PC-9 (cell line): ENCODE measurements around the gene HES1. TPM values are rescaled to one million over a fixed set of nuclear protein-coding genes. Genes with fewer than 3 reads are reported as not detected.

Experiments used
- BruUV-seq: library from RNA; stranded (reverse); fragments of 400-500 nt; replicated peaks from 2 replicates; lab custom pipeline; 2021; lab: Mats Ljungman, UMichigan
- CTCF ChIA-PET: fragments of 300-600 bp; sonication (Branson Sonifier 250); formaldehyde crosslinking; loops from one replicate; lab custom pipeline; 2022; ENCODE audit warnings: antibody characterized with exemption; lab: Charles Lee
- POLR2A ChIA-PET: fragments of 300-600 bp; sonication (Branson Sonifier 250); formaldehyde crosslinking; loops from one replicate; lab custom pipeline; 2022; ENCODE audit warnings: antibody characterized with exemption; ENCODE audit not compliant: unreplicated experiment; lab: Charles Lee
- DNase-seq, 2 experiments: peaks; one replicate each; pipeline versions ENCODE4 v3.0.0 to v3.0.0-alpha.2; 2015 to 2022; ENCODE audit warnings: mixed read lengths in 1 of 2
- H2AFZ ChIP-seq: fragments of 200-600 bp; sonication (generic); 2 replicates; pipeline ENCODE4 v1.8.1; 2017; ENCODE audit warnings: antibody characterized with exemption
- H3F3A ChIP-seq: fragments of 200-600 bp; sonication (generic); 2 replicates; pipeline ENCODE4 v1.8.1; 2017; ENCODE audit warnings: antibody characterized with exemption, mild to moderate bottlenecking, low read depth; ENCODE audit not compliant: insufficient read depth
- H3K27ac ChIP-seq: fragments of 200-600 bp; sonication (generic); 2 replicates; pipeline ENCODE4 v1.6.1; 2016; ENCODE audit warnings: mixed run types
- H3K27me3 ChIP-seq: fragments of 200-600 bp; sonication (generic); 2 replicates; pipeline ENCODE4 v1.6.1; 2016; ENCODE audit warnings: low read depth, mixed run types; ENCODE audit not compliant: insufficient read depth
- H3K36me3 ChIP-seq: fragments of 200-600 bp; sonication (generic); 2 replicates; pipeline ENCODE4 v1.6.1; 2016; ENCODE audit warnings: low read depth, mixed run types
- H3K4me1 ChIP-seq: fragments of 200-600 bp; sonication (generic); replicated peaks from 2 replicates; pipeline ENCODE4 v1.6.1; 2016; ENCODE audit warnings: mixed run types; ENCODE audit not compliant: insufficient read depth
- H3K4me2 ChIP-seq: fragments of 200-600 bp; sonication (generic); 2 replicates; pipeline ENCODE4 v1.6.1; 2017; ENCODE audit warnings: mixed run types
- H3K4me3 ChIP-seq: fragments of 200-600 bp; sonication (generic); 2 replicates; pipeline ENCODE4 v1.6.1; 2016; ENCODE audit warnings: mixed run types
- H3K79me2 ChIP-seq: fragments of 200-600 bp; sonication (generic); 2 replicates; pipeline ENCODE4 v1.6.1; 2017; ENCODE audit warnings: low read depth, mixed run types
- H3K9me2 ChIP-seq: fragments of 200-600 bp; sonication (generic); 2 replicates; pipeline ENCODE4 v1.8.1; 2017; ENCODE audit warnings: mild to moderate bottlenecking; ENCODE audit not compliant: insufficient read depth
- H3K9me3 ChIP-seq: fragments of 200-600 bp; sonication (generic); 2 replicates; pipeline ENCODE4 v1.8.1; 2016; ENCODE audit warnings: low read depth; ENCODE audit not compliant: insufficient read depth
- H4K20me1 ChIP-seq: fragments of 200-600 bp; sonication (generic); 2 replicates; pipeline ENCODE4 v1.8.1; 2017; ENCODE audit not compliant: insufficient read depth
- CTCF ChIP-seq: fragments of 200-600 bp; sonication (generic); conservative IDR thresholded peaks from 2 replicates; pipeline ENCODE4 v1.6.1; 2017; ENCODE audit warnings: mixed run types, antibody characterized with exemption, mild to moderate bottlenecking, moderate library complexity
- EZH2 ChIP-seq: fragments of 200-600 bp; sonication (generic); IDR thresholded peaks from 2 replicates; pipeline ENCODE4 v1.8.0; 2017; ENCODE audit warnings: antibody characterized with exemption, low read depth
- intact Hi-C: fragments of 100-400 bp; cut with micrococcal nuclease; formaldehyde crosslinking; loops from one replicate; pipeline ENCODE4 v1.10.0; 2022; ENCODE audit not compliant: unreplicated experiment
- total RNA-seq: library from RNA; stranded (reverse); gene quantifications from 2 replicates; pipeline ENCODE4 v1.2.3, GENCODE V29; 2021

Gene HES1
- total RNA-seq, 1 experiment from 2014 or later, result 66.5 TPM

GRCh38 chr3:194101592-194102432 lies 34.1 kb upstream of the HES1 start:
- DNase-seq, result no peak
- Histone ChIP-seq H3K4me2 (no peak overlapping the region), H3K4me1 (peaks cover 18% of the 10 kb centered on the region), H3K9me3 (no peaks in the 10 kb centered on the region), H3F3A (peaks cover 14% of the 10 kb centered on the region; the same call in 1 of the 2 replicates), H3K27me3 (no peaks in the 10 kb centered on the region), H3K36me3 (no peaks in the 10 kb centered on the region), H3K79me2 (no peaks in the 10 kb centered on the region; the same call in 1 of the 2 replicates), H3K9me2 (no peaks in the 10 kb centered on the region), H2AFZ (no peak overlapping the region), H4K20me1 (no peaks in the 10 kb centered on the region), H3K4me3 (no peak overlapping the region), H3K27ac (no peak overlapping the region)
- TF ChIP-seq EZH2 (no peak), CTCF (no peak)
- ChIA-PET CTCF (interaction anchor here (0.5 kb wide), 1 partner anchor 49 kb away, joined by 3 read pairs; no protein-coding TSS in a partner anchor), POLR2A (no interaction called here)
- intact Hi-C loops, result no loop called here
- BruUV-seq, result no TSS peak

DNA sequence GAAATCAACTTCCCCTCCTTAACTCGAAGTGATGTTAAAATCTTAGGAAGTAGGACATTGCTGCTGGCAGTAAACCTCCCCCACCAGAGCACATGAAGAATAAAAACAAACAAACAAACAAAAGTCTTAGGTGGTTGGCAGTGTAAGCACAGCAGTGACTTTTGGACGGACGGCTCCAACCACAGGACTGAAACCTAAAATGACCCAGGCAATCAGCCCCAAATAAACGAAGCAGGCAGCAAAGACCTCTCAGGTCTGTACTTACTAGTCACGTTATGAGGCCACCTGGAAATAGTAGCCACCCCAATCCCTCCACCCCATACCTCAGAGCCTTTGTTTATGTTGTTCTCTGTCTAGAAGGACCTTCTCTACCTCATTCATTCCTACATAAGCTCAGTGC lies 33.5 kb upstream of the HES1 start:
- no peaks in the 10 kb centered on the region for H3K79me2 ChIP-seq
- no peak overlapping the region for H3K27ac ChIP-seq
- H3F3A ChIP-seq, result peaks cover 10% of the 10 kb centered on the region; the same call in 1 of the 2 replicates
- H3K4me1 ChIP-seq, result peaks cover 18% of the 10 kb centered on the region
- TF ChIP-seq CTCF, result no peak
- no peak for TF ChIP-seq EZH2
- no peaks in the 10 kb centered on the region for H3K9me2 ChIP-seq
- no peaks in the 10 kb centered on the region for H3K27me3 ChIP-seq
- no peak overlapping the region for H3K4me3 ChIP-seq
- H3K36me3 ChIP-seq, result no peaks in the 10 kb centered on the region
- BruUV-seq, result no TSS peak
- no peaks in the 10 kb centered on the region for H3K9me3 ChIP-seq
- intact Hi-C loops, result no loop called here
- POLR2A ChIA-PET, result no interaction called here
- no peak overlapping the region for H2AFZ ChIP-seq
- H4K20me1 ChIP-seq, result no peaks in the 10 kb centered on the region
- no peak overlapping the region for H3K4me2 ChIP-seq
- DNase-seq, result no peak
- CTCF ChIA-PET, result no interaction called here

DNA sequence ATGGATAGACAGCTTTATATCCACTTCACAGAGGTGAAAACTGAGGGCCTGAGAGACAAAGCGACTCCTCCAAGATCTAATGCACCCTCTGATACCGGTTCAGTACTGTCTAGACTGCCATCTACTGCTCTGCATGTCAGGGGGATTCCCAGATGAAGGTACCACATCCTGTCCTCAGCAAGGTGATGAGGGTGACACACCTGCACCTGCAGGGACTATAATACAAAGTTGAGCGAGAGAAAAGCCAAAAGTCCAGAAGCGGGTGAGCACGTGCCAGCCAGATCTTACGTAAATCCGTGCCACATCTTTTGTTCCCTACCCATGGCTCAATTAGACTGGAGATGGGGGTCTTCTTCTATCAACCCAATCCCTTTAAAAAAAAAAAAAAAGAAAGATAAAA lies 32.4 kb upstream of the HES1 start:
- H3K27ac ChIP-seq, result no peak overlapping the region
- H4K20me1 ChIP-seq, result no peaks in the 10 kb centered on the region
- H2AFZ ChIP-seq, result no peak overlapping the region
- peaks cover 18% of the 10 kb centered on the region for H3K4me1 ChIP-seq
- peaks cover 10% of the 10 kb centered on the region; the same call in 1 of the 2 replicates for H3F3A ChIP-seq
- ChIA-PET CTCF (interaction anchor here (0.6 kb wide), 2 partner anchors 26 to 95 kb away, joined by 3 to 18 read pairs; no protein-coding TSS in a partner anchor), POLR2A (no interaction called here)
- TF ChIP-seq CTCF (no peak), EZH2 (no peak)
- H3K4me3 ChIP-seq, result no peak overlapping the region
- no peak overlapping the region for H3K4me2 ChIP-seq
- no peaks in the 10 kb centered on the region for H3K27me3 ChIP-seq
- no peak for DNase-seq
- H3K79me2 ChIP-seq, result no peaks in the 10 kb centered on the region
- intact Hi-C loops, result no loop called here
- no peaks in the 10 kb centered on the region for H3K36me3 ChIP-seq
- no peaks in the 10 kb centered on the region for H3K9me2 ChIP-seq
- no peaks in the 10 kb centered on the region for H3K9me3 ChIP-seq
- no TSS peak for BruUV-seq
